ENCODE measurements around the gene MAGI2. TPM values are rescaled to one million over a fixed set of nuclear protein-coding genes. Genes with fewer than 3 reads are reported as not detected.

MAGI2 gene
- total RNA-seq, 2 experiments from 2014 or later: 0.14 to 0.31 TPM

GRCh38 chr7:78412216-78412858 lies 1041.1 kb downstream of the MAGI2 start:
- no peaks in the 10 kb centered on the region for H3K36me3 Mint-ChIP-seq
- H3K27me3 Mint-ChIP-seq: no peaks in the 10 kb centered on the region
- H3K4me3 Mint-ChIP-seq: no peak overlapping the region
- DNase-seq: no peak
- no peak overlapping the region for H3K27ac Mint-ChIP-seq
- H3K9me3 Mint-ChIP-seq: peaks cover 1% of the 10 kb centered on the region
- no peaks in the 10 kb centered on the region for H3K4me1 Mint-ChIP-seq

GRCh38 chr7:78407031-78407430 lies 1046.4 kb downstream of the MAGI2 start:
- DNase-seq: no peak
- Mint-ChIP-seq H3K27ac (no peak overlapping the region), H3K4me1 (no peaks in the 10 kb centered on the region), H3K36me3 (no peaks in the 10 kb centered on the region), H3K9me3 (peaks cover 2% of the 10 kb centered on the region), H3K27me3 (no peaks in the 10 kb centered on the region), H3K4me3 (no peak overlapping the region)

GRCh38 chr7:78406531-78406930 lies 1046.9 kb downstream of the MAGI2 start:
- Mint-ChIP-seq H3K27me3 (no peaks in the 10 kb centered on the region), H3K4me3 (no peak overlapping the region), H3K4me1 (no peaks in the 10 kb centered on the region), H3K27ac (no peak overlapping the region), H3K9me3 (peaks cover 2% of the 10 kb centered on the region), H3K36me3 (no peaks in the 10 kb centered on the region)
- no peak for DNase-seq

DNA sequence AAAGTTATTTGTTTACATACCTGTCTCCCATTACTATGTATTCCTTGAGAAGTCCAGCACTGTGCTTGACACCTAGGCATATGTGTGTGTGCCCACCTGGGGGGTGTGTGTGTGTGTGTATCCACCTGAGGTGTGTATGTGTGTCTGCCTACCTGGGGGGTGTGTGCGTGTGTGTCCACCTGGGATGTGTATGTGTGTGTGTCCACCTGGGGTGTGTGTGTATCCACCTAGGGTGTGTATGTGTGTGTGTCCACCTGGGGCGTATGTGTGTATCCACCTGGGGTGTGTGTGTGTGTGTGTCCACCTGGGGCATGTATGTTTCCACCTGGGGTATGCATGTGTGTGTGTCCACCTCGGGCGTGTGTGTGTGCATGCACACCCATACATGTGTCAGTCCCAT lies 1051.4 kb downstream of the MAGI2 start:
- Mint-ChIP-seq H3K36me3 (no peaks in the 10 kb centered on the region), H3K27me3 (no peaks in the 10 kb centered on the region)

DNA sequence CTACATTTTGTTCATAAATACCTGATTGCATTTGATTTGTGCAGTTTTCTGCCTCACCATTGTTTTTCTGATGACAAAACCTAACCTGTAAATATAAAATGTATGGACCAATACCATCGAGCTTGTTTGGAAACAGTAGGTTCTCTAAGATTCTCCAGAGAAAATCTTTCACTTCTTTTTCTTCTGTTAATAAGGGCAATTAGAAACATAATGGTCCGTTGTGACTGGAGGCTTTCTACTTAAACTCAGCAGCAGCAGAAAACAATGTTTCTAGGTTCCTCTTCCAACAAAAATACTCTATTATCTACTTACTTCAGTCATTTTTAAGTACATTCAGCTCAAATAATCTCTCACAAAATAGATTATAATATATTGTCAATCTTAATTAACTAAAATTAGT lies 1053.4 kb downstream of the MAGI2 start:
- Mint-ChIP-seq H3K27me3 (no peaks in the 10 kb centered on the region), H3K27ac (no peak overlapping the region), H3K4me1 (no peaks in the 10 kb centered on the region), H3K9me3 (peaks cover 1% of the 10 kb centered on the region), H3K4me3 (no peak overlapping the region), H3K36me3 (no peaks in the 10 kb centered on the region)
- DNase-seq: no peak

More for the DNA sequence above, 1051.4 kb downstream of the MAGI2 start:
- H3K4me1 Mint-ChIP-seq: no peaks in the 10 kb centered on the region
- peaks cover 1% of the 10 kb centered on the region for H3K9me3 Mint-ChIP-seq
- H3K27ac Mint-ChIP-seq: no peak overlapping the region
- no peak for DNase-seq
- H3K4me3 Mint-ChIP-seq: no peak overlapping the region

GRCh38 chr7:78399033-78399769 lies 1054.3 kb downstream of the MAGI2 start:
- H3K27me3 Mint-ChIP-seq: no peaks in the 10 kb centered on the region
- H3K27ac Mint-ChIP-seq: no peak overlapping the region
- DNase-seq: no peak
- peaks cover 1% of the 10 kb centered on the region for H3K9me3 Mint-ChIP-seq
- H3K4me3 Mint-ChIP-seq: no peak overlapping the region
- H3K36me3 Mint-ChIP-seq: no peaks in the 10 kb centered on the region
- no peaks in the 10 kb centered on the region for H3K4me1 Mint-ChIP-seq

DNA sequence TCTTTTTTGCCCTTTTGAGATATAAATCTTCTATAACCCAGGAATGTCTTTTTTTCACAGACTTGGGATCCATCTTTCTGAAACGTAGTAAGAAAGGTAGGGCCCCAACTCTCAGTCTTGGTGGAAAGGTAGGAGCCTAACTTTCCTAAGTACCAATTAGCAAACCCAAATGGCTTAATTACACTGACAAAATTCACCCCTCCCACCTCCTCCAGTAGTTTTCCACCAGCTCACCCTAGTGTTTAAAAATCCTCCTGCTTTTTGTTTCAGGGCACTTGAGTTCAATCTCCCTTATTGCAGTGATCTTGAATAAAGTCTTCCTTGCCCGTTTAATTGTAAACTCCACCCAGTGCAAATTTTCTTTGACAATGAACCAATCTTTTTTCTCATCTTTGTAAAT lies 1054.9 kb downstream of the MAGI2 start:
- Mint-ChIP-seq H3K4me3 (no peak overlapping the region), H3K27ac (no peak overlapping the region)
- no peak for DNase-seq

DNA sequence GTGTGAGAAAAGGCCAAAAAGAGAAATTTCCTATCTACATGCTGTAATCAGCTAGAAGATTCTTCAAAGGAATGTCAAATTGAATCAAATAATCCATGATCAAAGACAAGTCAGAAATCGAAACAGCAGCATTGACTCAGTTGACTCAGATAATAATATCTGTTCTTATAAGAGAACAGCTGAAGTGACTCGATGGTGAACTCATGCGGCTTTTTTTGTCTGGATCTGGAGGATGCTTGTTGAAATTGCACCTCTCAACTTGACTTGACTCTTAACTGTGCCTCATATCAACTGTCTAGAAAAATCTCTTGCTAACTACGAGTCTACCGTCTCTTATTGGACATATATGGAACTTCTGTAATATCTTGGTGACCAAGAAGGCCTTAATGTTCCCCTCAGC lies 1055.4 kb downstream of the MAGI2 start:
- Mint-ChIP-seq H3K27me3 (no peaks in the 10 kb centered on the region), H3K4me1 (no peaks in the 10 kb centered on the region), H3K36me3 (no peaks in the 10 kb centered on the region), H3K4me3 (no peak overlapping the region), H3K9me3 (no peaks in the 10 kb centered on the region), H3K27ac (no peak overlapping the region)
- no peak for DNase-seq

More for the DNA sequence above, 1054.9 kb downstream of the MAGI2 start:
- H3K9me3 Mint-ChIP-seq: no peaks in the 10 kb centered on the region
- no peaks in the 10 kb centered on the region for H3K27me3 Mint-ChIP-seq
- no peaks in the 10 kb centered on the region for H3K4me1 Mint-ChIP-seq
- H3K36me3 Mint-ChIP-seq: no peaks in the 10 kb centered on the region

- no peak for DNase-seq
- Mint-ChIP-seq H3K9me3 (no peaks in the 10 kb centered on the region), H3K4me3 (no peak overlapping the region)
These were observed 1057.3 kb downstream of the MAGI2 start for GRCh38 chr7:78396210-78396609.

GRCh38 chr7:78395298-78396036 lies 1058.0 kb downstream of the MAGI2 start:
- Mint-ChIP-seq H3K36me3 (no peaks in the 10 kb centered on the region), H3K27ac (no peak overlapping the region), H3K9me3 (no peaks in the 10 kb centered on the region), H3K4me1 (no peaks in the 10 kb centered on the region), H3K4me3 (no peak overlapping the region), H3K27me3 (no peaks in the 10 kb centered on the region)
- no peak for DNase-seq

More at GRCh38 chr7:78396210-78396609, 1057.3 kb downstream of the MAGI2 start:
- Mint-ChIP-seq H3K27ac (no peak overlapping the region), H3K36me3 (no peaks in the 10 kb centered on the region), H3K4me1 (no peaks in the 10 kb centered on the region), H3K27me3 (no peaks in the 10 kb centered on the region)

GRCh38 chr7:78389022-78389421 lies 1064.4 kb downstream of the MAGI2 start:
- Mint-ChIP-seq H3K27me3 (no peaks in the 10 kb centered on the region), H3K36me3 (no peaks in the 10 kb centered on the region)

GRCh38 chr7:78386520-78386919 lies 1066.9 kb downstream of the MAGI2 start:
- H3K36me3 Mint-ChIP-seq: no peaks in the 10 kb centered on the region

More at GRCh38 chr7:78389022-78389421, 1064.4 kb downstream of the MAGI2 start:
- no peaks in the 10 kb centered on the region for H3K4me1 Mint-ChIP-seq
- no peak overlapping the region for H3K4me3 Mint-ChIP-seq
- H3K9me3 Mint-ChIP-seq: no peaks in the 10 kb centered on the region
- no peak overlapping the region for H3K27ac Mint-ChIP-seq
- DNase-seq: no peak

DNA sequence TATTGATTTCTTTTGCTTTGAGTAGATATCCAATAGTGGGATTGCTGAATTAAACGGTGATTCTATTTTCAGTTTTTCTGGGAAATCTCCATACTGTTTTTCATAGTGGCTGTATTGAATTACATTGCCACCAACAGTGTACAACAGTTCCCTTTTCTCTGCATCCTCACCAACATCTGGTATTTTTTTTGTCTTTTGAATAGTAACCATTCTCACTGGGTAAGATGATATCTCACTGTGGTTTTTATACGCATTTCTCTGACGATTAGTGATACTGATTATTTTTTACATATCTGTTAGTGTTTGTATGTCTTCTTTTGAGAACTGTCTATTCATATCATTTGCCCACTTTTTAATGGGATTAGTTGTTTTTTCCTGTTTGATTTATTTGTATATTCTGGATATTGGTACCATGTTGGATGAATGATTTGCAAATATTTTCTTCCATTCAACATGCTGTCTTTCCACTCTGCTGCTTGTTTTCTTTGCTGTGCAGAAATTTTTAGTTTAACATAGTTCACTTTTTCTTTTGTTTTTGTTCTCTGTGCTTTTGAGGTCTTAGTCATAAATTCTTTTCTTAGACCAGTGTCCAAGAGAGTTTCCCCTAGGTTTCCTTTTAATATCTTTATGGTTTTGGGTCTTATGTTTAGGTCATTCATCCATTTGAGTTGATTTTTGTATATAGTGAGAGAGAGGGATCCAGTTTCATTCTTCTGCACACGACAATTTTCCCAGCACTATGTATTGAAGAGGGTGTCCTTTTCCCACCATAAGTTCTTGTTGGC lies 1070.2 kb downstream of the MAGI2 start:
- Mint-ChIP-seq H3K4me3 (no peak overlapping the region), H3K27me3 (no peaks in the 10 kb centered on the region), H3K4me1 (no peaks in the 10 kb centered on the region), H3K36me3 (no peaks in the 10 kb centered on the region), H3K27ac (no peak overlapping the region), H3K9me3 (no peaks in the 10 kb centered on the region)
- DNase-seq: no peak

More at GRCh38 chr7:78386520-78386919, 1066.9 kb downstream of the MAGI2 start:
- Mint-ChIP-seq H3K4me1 (no peaks in the 10 kb centered on the region), H3K27ac (no peak overlapping the region), H3K9me3 (no peaks in the 10 kb centered on the region), H3K4me3 (no peak overlapping the region), H3K27me3 (no peaks in the 10 kb centered on the region)
- DNase-seq: no peak

GRCh38 chr7:78379148-78379547 lies 1074.3 kb downstream of the MAGI2 start:
- H3K9me3 Mint-ChIP-seq: no peaks in the 10 kb centered on the region
- no peaks in the 10 kb centered on the region for H3K36me3 Mint-ChIP-seq
- no peaks in the 10 kb centered on the region for H3K4me1 Mint-ChIP-seq
- H3K27me3 Mint-ChIP-seq: no peaks in the 10 kb centered on the region
- H3K27ac Mint-ChIP-seq: no peak overlapping the region
- no peak overlapping the region for H3K4me3 Mint-ChIP-seq
- no peak for DNase-seq

DNA sequence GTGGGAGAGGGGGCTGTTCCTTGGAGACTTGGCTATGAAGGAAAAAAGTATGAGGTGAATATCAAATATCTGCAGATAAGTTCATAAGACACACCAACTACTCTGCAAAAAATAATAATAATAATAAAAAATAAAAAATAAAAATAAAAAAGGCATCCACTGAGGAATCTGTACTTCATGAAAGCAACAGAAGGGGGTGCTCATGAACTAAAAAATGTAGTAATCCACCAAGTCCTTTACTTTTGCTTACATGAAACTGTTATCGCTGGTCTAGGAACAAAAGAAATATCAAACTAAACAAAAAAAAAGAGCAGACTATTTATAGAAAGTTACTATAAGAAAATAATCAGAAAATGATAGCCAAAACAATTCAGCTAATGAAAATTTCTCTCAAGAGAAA lies 1075.9 kb downstream of the MAGI2 start:
- DNase-seq: no peak
- Mint-ChIP-seq H3K27ac (no peak overlapping the region), H3K4me1 (no peaks in the 10 kb centered on the region), H3K4me3 (no peak overlapping the region), H3K9me3 (no peaks in the 10 kb centered on the region), H3K27me3 (no peaks in the 10 kb centered on the region), H3K36me3 (no peaks in the 10 kb centered on the region)

Data from activated naive CD8-positive, alpha-beta T cell treated with anti-CD3 and anti-CD28 coated beads for 36 hours (primary cell).